Amniotic stem cell (primary cell): ENCODE data around the gene NTM.
A peak's percentile ranks its signal among the peaks of the same experiment; 100 is the strongest.

Source experiments
- DNase-seq: peaks from one replicate; lab custom pipeline; 2025; lab: John Stamatoyannopoulos, UW

Gene NTM

DNA sequence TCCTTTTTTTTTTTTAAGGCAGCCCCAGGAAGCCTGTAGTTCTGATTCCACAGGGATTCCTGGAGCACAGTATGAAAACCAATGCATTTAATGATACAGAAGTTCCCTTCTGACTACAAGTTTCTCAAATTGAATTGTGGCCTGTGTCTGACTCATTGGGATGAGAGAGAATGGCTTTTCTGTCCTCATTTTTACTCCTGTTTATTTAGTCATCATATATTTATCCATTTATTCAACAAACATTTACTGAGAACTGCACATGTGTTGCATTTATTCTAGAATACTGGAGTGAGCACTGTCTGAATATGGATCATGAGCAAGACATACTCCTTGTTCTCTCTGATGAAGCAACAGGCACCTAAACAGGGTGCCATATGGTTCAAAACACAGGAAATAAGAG is 231.2 kb downstream of the NTM start:
- DNase-seq, result no peak

DNA sequence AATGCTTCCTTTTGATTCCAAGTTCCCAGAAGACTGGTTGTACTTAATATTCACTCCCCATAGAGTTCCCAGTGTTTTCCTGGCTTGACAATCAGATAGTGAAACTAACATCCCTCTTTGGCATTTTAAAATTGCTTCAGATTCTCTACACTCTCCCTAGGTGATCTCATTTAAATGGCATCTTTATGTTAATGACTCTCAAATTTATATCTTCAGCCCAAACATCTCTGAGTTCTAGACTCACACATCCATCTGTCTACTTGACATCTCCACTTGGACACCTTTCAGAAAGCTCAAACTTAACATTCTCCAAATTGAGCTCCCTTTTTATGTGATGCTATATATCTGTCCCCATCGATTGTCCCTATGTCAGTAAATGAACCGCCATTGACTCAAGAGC is 232.0 kb downstream of the NTM start:
- DNase-seq, result no peak

DNA sequence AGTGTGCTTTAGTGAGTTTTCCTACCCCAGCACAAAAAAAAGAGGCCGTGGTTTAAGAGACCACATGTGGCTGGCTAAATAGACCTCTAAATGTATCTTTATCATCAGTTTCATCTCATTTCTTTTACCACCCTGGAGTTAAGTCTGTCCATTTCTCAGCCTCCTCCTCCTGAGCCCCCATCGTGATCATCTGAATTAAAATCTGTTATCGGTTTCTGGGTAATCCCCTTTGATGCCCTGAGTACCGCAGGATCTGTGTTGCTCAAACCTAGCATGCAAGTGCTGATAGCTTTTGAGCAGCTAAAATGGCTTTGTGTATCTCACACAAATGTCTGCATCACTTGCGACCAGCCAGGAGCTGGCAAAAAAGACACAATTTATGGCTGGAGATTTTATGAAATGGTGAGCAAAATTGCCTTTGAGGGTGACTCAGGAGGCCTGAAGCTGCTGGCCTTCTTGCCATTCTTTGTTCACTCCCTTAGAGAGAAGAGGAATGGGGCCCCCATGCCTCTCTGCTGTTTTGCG is 236.5 kb downstream of the NTM start:
- no peak for DNase-seq

DNA sequence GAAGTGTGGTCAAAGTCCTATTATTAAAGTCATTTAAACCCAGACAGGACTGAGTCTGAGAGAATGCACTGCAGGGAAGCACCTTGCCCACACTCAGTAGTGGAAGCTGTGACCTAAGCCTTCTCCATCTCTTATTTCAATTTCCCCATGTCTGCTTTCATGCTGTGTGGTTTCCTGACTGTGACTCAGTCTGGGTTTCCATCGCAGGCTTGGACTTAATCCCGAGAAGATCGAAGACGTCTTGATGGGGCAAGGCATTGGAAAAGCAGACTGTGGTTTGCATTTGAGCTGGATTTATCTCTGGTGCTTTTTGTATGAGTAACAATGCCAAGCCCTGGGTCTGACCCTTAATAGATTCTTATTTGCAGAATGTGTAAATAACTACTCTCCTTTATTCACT is 238.9 kb downstream of the NTM start:
- DNase-seq, result peak; percentile 42

DNA sequence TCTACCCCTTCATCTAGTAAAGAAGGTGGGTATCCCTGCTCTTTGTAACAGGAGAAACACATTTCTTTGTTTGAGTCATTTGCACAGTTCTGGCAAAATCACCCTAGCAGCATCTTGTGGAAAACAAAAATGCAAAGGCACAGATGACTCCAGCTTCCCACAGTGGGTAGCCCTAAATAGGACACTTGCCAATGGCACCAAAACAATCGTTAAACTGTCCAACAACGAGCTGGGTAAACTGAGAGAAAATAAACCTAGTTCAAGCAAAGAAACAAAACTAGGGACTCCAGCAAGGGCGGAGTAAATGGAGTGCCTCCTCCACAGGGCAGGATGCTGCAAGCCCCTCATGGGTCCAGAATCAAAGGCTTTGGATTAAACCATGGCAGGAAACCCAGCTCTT is 239.5 kb downstream of the NTM start:
- DNase-seq, result no peak

DNA sequence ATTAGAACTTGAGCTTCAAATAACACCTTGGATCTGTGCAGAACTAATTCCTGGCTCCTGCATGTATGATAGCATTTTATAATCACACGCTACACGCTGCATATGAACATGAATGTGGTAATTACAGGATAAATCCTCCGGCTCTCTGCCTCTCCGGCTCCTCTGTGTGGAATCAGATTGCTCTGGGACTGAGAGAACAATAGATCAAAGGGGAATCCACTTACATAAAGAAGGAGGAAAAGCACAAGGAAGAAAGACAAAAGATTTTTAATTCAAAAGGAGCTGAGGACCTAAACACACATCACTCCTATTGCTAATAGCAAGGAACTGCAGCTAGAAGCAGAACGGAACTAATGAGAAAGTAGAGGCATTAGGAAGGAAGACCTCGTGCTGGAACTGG is 240.9 kb downstream of the NTM start:
- DNase-seq, result no peak

DNA sequence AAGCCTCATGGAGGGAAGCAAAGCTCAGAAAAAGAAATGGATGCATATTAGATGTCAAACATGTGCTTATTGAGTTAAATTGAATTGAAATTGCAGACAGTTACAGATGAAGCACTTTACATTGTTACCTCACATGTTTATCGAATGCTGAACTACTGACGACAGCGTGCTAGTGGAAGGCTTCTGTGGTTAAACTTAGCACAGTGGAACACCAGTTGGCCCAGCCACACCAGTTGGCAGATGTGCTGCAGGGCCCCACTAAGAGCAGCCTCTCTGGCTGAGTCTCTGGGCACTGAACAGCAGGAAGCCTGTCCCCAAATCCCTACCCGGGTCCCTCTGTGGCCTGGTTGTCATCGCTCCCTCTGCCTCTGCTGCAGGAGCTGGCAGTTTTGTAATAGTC is 242.1 kb downstream of the NTM start:
- DNase-seq, result no peak

DNA sequence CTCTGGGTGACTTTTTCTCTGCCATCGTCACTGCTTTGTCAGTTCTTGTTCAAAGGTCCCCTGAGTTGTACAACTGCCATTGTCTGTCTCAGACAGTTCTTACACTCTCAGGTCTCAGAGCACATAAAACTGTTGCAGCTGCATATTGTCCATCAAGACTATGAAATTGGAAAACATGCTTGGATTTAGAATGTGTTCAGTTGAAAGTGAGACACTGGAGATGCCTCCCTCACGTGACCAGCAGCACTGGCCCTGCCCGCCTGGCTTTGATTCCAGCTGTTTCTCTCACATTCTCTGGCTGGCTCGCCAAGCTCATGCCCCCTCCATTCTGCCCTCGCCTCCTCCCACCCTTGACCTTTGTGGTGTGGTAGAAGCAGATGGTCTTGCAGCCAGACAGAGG is 244.2 kb downstream of the NTM start:
- DNase-seq, result no peak

DNA sequence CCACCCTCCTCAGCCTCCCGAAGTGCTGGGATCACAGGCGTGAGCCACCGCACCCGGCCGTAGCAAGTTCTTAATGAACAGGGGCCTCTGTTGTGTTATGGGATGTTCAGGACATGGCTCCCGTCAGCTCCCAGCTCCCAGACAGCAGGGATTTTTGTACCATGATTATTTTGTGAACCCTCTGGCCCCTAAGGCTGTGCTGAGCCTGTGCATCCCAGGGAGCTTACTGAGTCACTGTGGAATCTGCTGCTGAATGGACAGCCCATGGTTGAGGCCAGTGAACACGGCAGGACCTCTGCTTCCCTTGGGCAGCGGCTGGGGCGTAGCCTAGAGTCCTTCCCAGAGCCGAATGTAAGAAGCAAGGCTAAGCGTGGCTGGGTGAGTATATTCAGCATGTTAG is 245.2 kb downstream of the NTM start:
- no peak for DNase-seq

DNA sequence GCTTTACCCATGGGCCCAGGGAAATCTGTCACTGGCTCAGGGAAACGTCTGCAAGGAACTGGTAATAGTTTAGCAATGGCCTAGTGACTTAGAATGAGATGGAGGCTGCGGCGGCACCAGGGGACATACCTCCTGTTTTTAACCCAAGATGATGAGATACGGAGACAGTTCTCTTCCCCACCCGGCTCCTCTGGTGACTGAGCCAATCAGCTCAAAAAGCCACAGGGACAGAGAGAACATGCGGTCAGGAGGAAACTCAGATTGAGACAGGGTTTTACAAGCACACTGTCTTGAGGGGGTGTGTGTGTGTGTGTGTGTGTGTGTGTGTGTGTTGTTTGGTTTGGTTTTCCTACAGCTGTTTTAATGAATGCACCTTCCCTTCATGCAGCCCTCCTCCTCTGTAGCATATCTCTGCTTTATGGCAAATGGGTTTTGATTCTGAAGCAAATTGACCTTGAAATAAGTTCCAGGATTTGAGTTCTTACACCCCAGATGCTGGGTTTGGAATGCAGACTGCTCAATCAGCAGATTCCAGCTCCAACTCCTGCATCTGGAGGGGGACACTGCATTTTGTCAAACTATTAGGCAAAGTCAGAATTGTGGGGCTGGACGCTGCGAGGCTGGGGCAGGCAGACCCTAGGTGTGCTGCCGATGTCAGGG is 246.2 kb downstream of the NTM start:
- DNase-seq, result no peak

DNA sequence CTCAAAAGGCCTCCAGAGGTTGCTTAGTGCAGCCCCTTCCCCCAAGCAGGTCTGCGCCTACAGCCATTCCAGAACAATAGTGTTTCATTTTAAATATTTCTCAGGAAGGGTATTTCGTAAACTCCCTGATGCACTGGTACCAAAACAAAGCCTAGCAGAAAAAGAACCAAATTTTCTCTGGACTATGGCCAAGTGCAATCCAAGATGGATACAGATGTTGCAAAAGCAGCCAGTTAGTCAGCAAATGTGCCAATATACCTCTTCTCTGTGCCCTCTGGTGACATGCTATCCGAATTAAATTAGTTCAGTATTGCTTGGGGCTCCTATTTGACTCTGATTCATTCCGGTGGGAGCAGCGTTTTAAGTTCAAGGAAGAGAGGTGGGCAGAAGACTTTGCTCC is 247.8 kb downstream of the NTM start:
- DNase-seq, result no peak

DNA sequence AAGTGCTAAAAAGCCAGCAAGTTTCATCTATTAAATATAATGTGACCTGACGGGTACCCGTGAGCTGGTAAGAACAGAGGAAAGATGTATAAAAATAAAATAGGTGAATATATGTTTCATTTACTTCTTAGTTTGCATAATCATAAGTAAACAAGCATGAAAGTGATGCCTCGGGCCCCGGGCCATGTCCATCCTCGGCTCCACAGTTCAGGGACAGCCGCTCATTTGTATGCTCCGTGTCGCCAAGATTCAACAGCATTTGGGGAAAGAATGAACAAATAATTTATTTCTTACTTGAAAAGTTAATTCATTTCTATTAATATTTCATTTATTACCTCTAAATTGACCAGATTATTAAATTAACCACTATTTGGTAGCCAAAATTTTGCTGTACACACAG is 251.8 kb downstream of the NTM start:
- no peak for DNase-seq

DNA sequence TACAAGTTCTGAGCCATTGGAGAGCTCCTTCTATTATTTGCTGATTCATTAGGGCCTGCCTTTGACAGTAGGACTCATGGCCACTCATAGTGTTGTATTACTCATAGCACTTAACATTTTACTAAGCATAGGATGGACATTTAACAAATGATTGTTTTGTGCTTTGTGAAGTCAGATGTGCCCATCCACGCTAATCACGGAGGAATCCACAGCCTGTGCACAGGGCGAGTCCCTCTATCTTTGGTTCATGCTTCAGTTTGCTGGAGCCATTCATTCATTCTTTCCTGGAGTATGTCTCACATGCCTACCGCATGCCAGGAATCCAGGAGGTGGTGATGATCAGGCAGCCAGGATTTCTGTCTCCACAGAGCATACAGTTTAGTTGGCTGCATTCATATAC is 254.1 kb downstream of the NTM start:
- no peak for DNase-seq

DNA sequence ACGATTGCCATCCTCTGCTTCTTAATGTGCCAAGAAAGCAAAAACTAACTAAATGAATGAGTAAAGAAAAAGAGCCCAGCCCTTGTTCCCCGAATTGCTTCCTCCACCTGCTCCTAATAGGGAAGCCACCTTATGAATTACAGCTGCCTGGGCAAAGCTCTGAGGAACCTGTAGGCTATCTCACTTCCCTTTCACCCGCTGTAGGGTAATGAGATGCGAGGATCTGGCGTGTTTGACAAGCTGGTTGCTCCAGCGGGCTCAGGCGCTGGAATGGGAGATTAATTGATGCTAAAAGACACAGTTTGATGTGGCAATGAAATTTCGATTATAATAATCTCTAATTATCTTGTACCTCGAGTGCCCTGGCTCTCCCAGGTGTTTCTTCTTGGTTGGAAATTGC is 256.4 kb downstream of the NTM start:
- no peak for DNase-seq

DNA sequence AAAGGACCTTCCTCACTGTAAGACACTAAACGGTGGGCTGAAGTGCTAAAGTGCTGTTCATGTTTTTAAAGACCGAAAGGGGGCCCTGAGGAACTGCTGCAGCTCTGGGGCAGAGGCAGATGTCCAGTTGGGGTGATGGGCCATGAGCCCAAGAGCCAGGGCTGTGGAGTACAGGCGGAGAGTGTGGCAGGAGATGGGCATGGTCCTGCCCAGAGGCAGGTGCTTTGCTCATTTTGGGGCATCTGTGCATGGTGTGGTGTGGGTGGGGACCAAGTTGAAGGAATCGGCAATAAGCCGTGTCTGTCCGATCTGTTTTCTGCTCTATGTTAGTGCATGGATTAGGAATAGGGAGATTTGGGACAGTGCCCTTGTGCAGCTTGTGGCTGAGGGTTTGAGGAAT is 258.3 kb downstream of the NTM start:
- no peak for DNase-seq

DNA sequence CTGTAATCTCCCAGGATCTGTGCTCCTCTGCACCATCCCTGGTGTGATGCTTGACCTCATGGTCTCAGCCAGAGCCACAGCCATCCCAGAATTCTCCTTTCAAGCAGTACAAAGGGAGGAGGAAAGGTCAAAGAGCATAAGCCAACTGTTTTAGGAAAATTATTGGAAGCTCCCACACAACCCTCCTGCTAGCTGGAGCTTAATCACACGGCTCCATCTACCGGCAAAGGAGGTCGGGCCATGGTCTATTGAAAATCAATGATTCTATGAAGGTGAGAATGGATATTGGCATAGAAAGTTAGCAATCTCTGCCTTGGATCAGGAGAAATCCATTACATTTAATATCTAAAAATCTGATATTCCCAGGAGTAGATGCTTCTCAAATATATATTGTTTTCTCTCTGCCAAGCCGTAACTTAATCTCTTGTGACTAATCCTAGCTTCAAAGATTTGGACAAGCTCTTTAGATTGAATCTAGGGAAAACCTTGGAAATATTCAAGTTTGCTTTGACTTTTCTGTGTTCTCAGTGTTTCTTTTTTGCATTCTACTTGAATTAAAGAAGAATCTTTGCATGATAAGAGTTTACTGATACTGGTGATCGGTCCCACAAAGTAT is 259.6 kb downstream of the NTM start:
- no peak for DNase-seq

DNA sequence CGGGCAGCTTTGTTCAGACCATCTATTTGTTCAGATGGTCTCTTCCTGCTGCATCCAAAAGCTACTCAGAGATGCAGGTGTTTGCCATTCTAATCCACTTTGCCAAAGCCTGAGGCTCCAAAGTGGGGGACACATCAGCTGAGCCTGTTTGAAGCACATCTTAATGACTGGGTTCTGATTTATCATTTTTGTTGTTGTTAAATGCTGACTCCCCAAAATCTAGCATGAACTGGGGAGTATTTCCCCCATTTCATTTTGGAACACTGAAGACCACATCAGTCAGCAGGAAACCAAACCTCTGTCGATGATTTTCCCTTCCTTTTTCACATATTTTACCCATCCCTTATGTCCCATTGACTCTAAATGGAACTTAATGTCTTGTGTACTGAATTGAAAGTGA is 262.6 kb downstream of the NTM start:
- no peak for DNase-seq

DNA sequence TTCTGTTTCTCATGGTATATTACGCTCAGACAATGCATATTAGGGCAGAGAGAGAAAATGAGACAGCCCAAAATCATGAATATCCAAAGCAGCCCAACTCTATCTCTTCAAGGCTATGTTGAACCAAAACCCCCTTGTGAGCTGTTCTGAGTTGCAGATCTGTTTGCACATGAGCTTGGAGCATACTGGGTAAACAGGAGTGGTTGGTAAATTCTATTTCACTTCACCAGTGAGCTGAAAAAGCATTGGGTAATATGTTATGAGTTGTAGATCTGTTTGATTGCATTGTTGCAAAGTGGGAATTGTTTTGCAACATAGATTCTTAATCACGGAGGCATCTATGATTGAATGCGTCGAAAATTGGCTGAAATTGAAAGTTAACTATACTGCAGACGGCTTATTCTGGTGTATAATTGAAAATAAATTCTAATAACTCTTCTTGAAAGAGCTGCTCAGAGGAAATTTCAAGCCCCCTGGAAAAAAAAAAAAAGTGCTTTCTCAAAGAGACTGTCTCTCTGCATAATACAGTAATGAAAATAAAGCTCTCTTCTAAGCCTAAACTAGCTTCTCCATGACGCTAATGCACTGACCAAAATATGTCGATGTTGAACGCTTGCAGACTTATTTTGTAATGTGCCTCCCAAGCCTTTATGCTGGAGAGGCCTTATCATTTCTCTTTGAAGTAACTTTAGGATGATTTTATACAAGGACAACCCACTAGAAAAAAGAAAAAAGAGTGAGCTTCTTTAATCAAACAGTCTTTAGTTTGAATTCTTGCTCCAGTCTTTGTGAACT is 263.7 kb downstream of the NTM start:
- DNase-seq, result no peak

DNA sequence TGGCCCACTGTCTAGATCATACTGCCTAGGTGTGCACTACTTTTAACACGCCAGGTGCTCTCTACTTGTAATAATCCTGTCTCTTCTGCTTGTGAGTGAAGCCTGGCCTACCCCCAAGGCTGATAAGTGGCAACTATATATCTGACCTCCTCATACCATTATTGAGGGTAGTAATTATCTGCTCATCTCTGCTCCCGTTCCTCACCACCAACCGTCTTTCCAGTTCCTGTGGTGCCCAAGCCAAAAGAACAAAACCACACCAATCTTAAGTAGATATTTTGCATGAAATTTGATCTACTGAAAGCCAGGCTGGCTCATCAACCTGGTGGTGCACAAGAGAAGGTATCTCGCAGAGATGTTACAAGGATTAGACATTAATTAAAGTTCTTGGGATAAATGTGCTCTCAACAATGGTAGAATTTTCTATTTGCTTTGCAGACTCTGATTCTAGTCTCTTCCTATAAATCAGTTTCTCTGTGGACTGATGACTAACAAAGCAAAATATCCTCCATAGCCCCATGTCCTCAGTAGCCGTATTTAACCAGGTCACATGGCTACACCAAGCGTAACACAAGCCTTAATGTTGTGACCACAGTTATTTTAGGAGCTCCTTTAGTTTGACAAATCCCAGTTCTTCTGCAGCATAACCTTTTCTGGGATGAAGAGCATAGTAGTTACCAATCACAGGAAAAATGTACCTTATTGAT is 267.2 kb downstream of the NTM start:
- no peak for DNase-seq

DNA sequence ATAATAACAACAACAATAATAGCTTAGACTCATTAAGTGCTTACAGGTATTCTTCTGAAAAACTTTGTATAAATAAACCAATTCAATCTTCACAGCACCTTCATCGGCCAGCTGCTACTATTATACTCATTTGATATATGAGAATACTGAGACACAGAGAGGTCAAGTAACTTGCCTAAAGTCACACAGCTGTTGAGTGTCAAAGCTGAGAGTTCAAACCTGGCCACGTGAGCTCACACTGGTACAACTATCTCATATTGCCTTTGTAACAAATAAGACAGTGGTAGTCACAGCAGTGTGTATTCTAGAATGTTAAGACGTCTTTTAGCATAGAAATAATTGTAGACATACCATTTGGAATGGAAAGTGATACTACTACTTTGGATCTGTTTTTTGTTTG is 268.5 kb downstream of the NTM start:
- no peak for DNase-seq

DNA sequence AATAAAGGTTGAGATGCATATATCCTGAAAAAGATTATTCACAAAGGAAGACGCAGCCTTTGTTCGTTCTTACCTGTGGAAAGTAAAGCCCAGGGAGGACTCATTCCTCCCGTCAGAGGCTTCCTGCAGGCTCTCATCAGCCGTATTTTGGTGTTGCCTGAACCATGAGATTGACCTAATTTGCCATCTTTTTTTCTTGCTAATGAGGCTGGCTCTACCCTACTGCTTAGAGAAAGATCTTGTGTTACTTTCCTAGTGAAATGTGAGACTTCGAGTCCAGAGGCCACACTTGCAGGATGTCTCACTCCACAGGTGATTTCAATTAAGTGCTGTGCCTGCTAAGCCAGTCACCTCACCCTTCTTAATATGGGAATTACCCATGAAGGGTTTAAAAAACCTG is 269.9 kb downstream of the NTM start:
- DNase-seq, result no peak

DNA sequence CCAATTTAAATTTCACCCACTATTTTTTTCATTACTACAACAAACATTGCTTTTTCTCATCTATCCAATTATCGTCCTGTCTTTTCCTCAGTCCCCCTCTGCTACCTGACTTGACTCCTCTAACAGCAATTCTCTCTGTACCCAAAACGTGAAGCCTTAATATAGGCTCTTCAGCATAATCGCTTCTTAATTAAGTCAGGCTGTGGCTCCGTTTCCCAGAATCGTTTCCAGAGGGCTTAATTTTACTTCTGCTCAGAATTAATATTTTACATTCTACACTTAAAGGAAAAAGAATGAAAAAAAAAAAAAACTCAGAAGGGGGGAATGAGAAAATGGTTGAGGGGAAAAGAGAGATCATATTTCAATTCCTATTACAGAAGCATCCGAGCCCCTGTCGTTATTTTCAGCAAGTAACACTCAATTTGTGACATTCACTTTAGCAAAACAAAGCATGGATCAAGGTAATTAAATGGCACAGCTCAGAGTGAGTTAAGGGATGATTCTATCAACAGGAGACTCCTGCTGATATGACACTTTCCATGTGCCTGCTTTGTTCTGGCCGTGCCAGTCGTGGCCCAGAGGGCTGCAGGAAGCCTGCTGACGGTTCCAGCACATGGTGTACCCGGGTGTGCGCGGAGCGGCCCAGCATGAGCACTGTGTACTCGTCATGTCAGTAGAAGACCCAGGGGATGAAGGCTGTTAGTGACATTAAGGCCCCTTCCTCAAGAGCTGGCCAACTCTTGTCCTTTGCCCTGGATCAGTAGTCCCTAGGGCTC is 272.5 kb downstream of the NTM start:
- no peak for DNase-seq
